ENCODE results near the gene CHERP.
"Not testable (repeated sequence)": the region's sequence is repeated elsewhere in the genome, so short reads cannot be mapped to it uniquely, and the experiment has no call there.

The CHERP gene

GRCh38 chr19:16520074-16520973 is 21.9 kb downstream of the CHERP start:
- DNase-seq (ENCODE audit: low read depth) = no peak

- no peak for DNase-seq (ENCODE audit: low read depth)
These were observed 23.0 kb downstream of the CHERP start for GRCh38 chr19:16519230-16519687.

- DNase-seq (ENCODE audit: low read depth) = no peak
These were observed 23.6 kb downstream of the CHERP start for GRCh38 chr19:16518483-16519229.

- DNase-seq (ENCODE audit: low read depth) = no peak
These were observed 24.2 kb downstream of the CHERP start for GRCh38 chr19:16518061-16518460.

GRCh38 chr19:16516923-16517610 is 25.2 kb downstream of the CHERP start:
- DNase-seq (ENCODE audit: low read depth) = no peak

- no peak for DNase-seq (ENCODE audit: low read depth)
These were observed 25.9 kb downstream of the CHERP start for GRCh38 chr19:16516381-16516780.

GRCh38 chr19:16514383-16515019 is 27.7 kb downstream of the CHERP start:
- DNase-seq (ENCODE audit: low read depth) = no peak

- DNase-seq (ENCODE audit: low read depth) = not testable (repeated sequence)
These were observed 29.6 kb downstream of the CHERP start for GRCh38 chr19:16512611-16513010.

- no peak for DNase-seq (ENCODE audit: low read depth)
These were observed 32.8 kb downstream of the CHERP start for GRCh38 chr19:16509141-16510061.

GRCh38 chr19:16508546-16508945 is 33.7 kb downstream of the CHERP start:
- no peak for DNase-seq (ENCODE audit: low read depth)

- DNase-seq (ENCODE audit: low read depth) = no peak
These were observed 35.3 kb downstream of the CHERP start for GRCh38 chr19:16506961-16507360.

- DNase-seq (ENCODE audit: low read depth) = not testable (repeated sequence)
These were observed 36.1 kb downstream of the CHERP start for GRCh38 chr19:16506161-16506560.

- no peak for DNase-seq (ENCODE audit: low read depth)
These were observed 38.0 kb downstream of the CHERP start for GRCh38 chr19:16504271-16504670.

- DNase-seq (ENCODE audit: low read depth) = no peak
These were observed 44.4 kb downstream of the CHERP start for GRCh38 chr19:16497837-16498236.

- DNase-seq (ENCODE audit: low read depth) = no peak
These were observed 45.2 kb downstream of the CHERP start for GRCh38 chr19:16497042-16497441.

GRCh38 chr19:16496613-16496983 is 45.6 kb downstream of the CHERP start:
- no peak for DNase-seq (ENCODE audit: low read depth)

- peak; percentile 93 for DNase-seq (ENCODE audit: low read depth)
These were observed 46.1 kb downstream of the CHERP start, which contains the start of the genes C19orf44 and CALR3 for GRCh38 chr19:16495982-16496612. TSS of gene C19orf44 (plus strand) at chr19:16496394. CDS start at chr19:16500793, 4,399 bp downstream. TSS of gene CALR3 (minus strand) at chr19:16496167. CDS start at chr19:16496129, 38 bp downstream.

- not testable (repeated sequence) for DNase-seq (ENCODE audit: low read depth)
These were observed 55.8 kb downstream of the CHERP start for GRCh38 chr19:16486476-16486875.

GRCh38 chr19:16482745-16483144 is 59.5 kb downstream of the CHERP start:
- DNase-seq (ENCODE audit: low read depth) = no peak

- no peak for DNase-seq (ENCODE audit: low read depth)
These were observed 64.9 kb downstream of the CHERP start for GRCh38 chr19:16477311-16477710.

All from CMK (cell line).